Fibroblast of the conjunctiva (primary cell): ENCODE measurements around the gene KCNJ13.
A peak's percentile ranks its signal among the peaks of the same experiment; 100 is the strongest.

ENCODE experiments used
- DNase-seq: peaks from one replicate; pipeline ENCODE4 v3.0.0-alpha.2; 2010; ENCODE audit warnings: low read depth

KCNJ13 gene

DNA sequence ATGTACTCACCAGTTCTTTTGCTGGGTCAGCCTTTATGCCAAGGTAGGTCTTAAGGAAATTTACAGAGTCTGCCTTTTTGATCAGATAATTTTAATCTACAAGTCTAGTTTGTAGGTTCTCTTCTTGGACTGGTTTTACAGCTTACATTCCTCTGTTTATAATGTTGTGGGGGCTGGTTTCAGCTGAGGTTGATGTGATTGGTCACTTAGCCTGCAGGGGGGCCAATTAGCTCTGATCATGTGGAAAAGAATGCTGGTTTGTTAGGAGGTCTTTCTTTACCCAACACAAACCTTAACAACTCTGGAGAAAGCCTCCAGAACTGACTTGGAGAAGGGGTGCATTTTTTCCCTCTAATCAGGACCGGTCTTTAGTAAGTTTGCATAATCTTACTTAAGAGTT, at the start of gene KCNJ13:
TSS of gene KCNJ13 (minus strand) at position 131 of the 400 bp plus-strand sequence. CDS start 5,203 bp downstream, outside the sequence.
- no peak for DNase-seq

- DNase-seq, result no peak
These were observed 41.4 kb upstream of the KCNJ13 start for GRCh38 chr2:232817756-232818155.

DNA sequence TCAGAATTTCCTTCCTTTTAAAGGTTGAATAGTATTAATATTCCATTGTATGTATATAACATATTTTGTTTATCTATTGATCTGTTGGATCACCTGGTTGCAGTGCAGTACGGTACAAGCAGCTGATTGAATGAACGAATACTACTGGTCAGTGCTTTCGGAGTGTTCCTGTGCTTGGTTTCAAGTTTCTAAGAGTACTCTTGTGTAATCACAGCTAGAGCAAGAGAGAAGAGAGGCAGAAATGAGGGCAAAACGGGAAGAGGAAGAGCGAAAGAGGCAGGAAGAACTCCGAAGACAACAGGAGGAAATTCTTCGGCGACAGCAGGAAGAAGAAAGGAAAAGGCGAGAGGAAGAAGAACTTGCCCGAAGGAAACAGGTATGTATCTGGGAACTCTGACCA, 40.3 kb upstream of the KCNJ13 start:
- no peak for DNase-seq

DNA sequence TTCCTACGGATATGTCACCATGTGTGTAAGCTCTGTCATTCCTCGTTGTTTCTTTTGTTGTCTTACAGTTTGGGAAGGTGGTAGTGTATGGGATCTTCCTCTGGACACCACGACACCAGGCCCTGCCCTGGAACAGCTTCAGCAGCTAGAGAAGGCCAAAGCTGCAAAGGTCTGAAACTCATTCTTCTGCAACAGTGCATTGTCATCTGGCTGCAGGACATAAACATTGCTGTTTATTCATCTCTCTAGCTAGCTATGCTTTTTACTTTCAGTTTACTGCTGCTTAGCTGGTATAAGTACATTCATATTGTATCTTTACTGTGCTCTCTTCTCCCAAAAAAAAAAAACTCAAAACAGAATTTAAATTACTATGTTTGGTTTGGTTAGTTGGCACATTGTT, 39.2 kb upstream of the KCNJ13 start:
- no peak for DNase-seq

DNA sequence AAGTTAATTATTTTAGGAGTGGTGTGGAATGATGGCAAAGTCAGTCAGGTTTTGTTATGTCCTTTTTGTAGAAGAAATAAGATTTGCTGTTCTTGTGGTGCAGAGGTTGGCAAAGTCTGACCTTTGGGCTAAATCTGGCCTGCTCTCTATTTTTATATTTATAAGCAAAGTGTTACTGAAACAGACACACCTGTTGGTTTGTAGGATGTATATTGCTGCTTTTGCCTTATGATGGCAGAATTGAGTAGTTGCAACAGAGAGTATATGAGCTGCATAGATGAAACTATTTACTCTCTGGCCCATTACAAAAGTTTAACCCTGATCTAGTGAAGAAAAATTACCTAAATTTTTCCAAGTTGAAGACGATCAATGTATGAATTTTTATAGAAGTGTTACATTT, 34.1 kb upstream of the KCNJ13 start:
- DNase-seq, result no peak

DNA sequence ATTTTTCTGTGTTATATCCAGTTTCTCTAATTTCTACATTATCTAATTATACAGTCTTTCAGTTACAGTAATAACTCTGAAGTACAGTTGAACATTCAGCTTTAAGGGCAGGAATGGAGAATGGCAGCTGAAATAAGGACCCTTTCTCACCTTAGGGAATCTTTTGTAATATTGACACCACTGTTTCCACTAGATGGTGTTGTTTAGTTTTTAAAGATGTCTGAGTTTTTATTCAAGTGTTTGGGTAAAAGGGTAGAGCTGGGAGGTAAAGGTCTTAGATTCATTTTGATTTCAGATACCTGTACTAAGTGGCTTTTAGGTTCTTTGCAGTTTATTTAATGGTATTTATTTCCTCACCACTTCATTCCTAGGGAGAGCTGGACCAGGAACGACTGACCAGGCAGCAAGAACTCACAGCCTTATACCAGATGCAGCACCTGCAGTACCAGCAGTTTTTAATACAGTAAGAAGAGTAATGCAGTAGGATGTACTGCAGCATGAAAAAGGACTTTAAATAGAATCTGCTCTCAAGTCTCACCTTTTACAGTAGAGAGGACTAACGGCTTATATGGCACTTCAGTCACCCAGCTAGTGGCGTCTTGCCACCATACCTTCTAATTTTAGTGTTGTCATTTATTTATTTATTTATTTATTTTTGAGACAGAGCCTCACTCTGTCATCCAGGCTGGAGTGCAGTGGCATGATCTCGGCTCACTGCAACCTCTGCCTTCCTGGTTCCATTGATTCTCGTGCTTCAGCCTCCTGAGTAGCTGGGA, 33.2 kb upstream of the KCNJ13 start:
- DNase-seq, result no peak

- DNase-seq, result no peak
These were observed 25.7 kb upstream of the KCNJ13 start for GRCh38 chr2:232802091-232802490.

- DNase-seq, result no peak
These were observed 23.8 kb upstream of the KCNJ13 start for GRCh38 chr2:232800166-232800565.

GRCh38 chr2:232798187-232798586, 21.8 kb upstream of the KCNJ13 start:
- no peak for DNase-seq

GRCh38 chr2:232795920-232796319, 19.6 kb upstream of the KCNJ13 start:
- DNase-seq, result peak; percentile 83

DNA sequence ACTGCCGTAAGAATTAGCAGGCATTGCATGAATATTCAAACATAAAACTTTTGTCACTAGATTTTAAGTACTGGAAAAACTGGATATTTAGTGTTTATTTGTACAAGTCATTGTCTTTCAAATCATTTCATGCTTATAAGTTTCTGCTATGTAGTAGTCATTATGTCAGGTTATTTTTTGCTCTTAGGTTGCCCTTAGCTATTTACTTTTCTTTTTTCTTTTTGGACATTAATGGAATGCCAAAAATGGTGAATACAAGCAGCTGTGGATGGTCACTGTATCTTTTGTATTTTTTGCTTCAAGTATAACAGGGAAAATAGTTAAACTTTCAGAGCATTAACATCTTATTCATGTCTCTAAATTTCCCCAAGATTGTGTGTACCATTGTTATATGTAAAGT, 18.6 kb upstream of the KCNJ13 start:
- DNase-seq, result no peak

DNA sequence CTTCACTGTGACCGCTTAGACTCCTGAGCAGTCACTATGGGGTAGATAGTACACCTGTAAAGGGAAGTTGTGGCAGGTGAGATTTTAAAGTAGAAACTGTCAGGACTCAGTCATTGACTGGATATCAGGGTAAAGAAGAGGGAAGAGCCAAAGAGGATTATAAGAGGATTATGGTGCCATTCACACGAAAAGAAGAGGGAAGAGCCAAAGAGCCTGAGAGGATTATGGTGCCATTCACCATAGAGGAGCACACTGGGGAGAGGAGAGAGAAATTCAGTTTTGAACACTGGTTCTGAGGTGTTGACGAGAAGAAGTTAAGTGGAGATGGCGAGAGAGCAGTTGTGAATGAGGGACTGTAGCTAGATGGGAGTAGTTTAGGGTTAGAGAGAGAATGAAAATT, 16.9 kb upstream of the KCNJ13 start:
- DNase-seq, result no peak

DNA sequence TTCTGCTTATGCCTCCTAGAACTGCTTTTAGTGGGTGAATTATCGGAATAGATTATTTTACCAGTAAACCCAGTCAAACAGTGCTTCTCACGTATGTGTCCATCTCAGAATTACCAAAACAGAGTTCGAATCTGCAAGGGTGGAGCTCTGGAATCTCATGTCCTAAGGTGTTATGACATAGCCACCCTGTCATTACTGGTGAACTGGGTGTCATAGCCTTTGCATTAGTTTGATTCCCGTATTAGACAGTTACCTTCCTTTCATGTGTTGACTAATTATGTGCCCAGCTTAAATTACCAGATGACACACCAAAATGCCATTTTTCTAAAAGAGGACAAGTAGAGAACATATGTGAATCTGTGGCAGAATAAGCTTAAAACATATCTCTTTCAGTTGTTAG, 15.2 kb upstream of the KCNJ13 start:
- DNase-seq, result no peak

DNA sequence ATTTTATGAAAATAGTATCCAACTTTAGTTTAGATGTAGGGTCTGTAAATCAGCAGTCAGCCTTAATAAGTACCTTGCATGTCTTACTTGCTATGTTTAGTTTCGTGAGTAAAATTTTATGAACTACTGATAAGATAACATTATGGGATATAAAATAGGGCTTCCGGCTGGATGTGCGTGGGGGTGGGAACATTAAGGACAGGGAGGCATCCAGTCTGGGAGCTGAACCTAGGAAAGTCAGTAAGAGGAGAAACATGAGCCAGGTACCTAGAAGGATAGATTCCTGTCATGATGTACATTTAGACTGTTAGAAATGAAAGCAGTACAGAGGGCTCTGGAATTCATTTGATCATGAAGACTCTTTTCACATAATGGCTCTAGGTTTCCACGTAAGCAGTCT, 12.7 kb upstream of the KCNJ13 start:
- DNase-seq, result no peak

DNA sequence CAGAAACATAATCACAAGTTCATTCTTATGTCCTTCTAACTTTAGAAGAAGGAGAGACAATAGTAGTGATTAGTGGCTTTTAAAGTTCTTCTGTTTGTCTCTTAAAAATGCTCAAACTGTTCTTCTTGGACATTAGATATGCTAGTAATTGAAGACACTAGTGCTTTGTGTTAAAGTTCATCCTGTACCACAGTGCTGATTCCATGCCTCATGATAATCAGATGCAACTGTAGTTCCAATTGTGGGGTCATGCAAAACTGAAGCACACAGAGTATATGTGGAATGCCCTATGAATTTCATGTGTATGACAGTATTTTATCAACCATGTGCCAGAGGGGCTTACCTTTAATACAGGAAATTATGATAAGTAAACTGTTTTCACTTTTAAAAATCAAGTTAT, 11.4 kb upstream of the KCNJ13 start:
- no peak for DNase-seq

DNA sequence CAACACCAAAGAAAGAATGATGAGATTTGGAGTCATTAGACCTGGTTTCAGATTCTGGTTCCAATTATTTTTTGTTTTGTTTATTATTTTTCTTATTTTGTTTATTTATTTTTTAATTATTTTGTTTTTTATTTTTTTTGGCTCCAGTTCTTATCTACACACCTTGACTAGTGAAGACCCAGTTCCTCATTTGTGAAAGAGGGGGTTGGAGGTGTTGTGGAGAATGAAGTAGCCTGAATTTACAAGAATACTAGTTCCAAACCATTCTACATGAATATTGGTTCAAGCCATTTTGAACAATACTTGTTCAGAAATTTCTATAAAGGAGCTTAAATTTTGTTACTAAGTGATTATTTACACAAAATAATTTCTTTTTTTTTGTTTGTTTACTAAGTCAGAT, 6.9 kb upstream of the KCNJ13 start:
- DNase-seq, result no peak

DNA sequence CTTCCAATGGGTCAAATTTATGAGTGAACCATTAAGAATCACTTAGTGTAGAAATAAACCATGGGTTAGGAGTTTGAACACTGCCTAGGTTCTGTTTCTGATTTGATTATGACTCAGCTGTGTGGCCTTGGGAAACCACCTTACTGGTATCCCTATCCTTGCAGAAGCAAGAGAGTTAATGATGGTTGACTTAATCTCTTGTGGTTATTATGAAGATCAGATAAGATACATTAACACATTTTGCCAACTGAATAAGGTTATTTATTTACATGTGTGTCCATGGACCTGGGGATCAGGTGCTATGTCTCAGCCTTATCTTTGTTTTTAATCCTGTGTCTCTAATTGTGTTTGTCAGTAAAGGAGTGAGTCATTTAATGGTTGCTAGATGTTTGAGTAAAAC, 5.4 kb upstream of the KCNJ13 start:
- peak; percentile 12 for DNase-seq

- no peak for DNase-seq
These were observed 3.6 kb upstream of the KCNJ13 start for GRCh38 chr2:232779934-232780333.

DNA sequence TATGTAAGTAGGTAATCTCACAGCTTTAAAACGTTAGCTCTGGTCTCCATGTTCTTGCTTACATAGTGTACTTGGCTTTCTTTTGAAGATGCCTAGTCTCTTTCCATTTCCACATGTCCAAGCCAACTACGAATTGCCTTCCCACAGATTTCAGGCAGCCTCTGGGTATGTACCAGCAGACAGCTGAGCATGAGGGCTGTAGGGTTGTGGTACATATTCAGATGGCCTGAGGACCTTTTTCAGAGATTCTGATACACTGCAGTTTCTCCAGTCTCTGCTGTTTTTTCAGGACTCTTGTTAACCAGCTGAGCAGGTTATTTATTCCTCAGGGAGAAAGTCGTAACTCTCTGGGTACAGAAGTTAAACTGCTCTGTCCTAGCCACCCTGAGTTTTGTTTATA, 3.1 kb upstream of the KCNJ13 start:
- DNase-seq, result no peak

DNA sequence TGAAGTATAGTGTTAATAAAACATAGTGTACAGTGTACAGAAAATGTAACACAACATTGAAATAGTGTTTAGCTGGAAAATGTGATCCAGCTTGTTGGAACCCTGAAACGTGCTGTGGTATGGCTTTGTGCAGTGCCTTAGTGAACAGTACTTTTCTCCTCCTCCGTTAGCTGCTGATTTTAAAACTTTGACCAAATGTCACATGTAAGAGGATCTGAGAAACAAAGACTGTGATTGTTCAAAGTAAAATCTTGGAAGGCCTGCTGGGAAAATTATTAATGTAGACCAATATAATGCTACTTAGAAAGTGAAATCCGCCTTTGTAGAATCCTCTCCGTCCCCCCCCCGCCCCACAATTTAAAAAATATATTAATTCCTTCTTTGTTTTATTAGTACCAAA, 911 bp upstream of the KCNJ13 start:
- DNase-seq, result no peak

DNA sequence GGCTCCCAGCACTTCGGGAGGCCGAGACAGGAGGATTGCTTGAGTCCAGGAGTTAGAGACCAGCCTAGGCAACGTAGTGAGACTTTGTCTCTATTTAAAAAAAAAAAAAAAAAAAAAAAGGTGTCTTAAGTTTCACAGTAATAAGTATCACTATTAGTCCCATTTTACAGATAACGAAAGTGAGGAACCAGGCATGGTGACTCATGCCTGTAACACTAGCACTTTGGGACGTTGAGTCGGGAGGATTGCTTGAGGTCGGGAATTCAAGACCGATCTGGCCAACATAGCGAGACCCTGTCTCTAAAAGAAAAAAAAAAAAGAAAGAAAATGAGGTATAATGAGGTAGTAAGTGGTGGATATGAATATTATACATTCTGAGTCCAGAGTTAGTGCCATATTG, 2.5 kb downstream of the KCNJ13 start:
- DNase-seq, result no peak

- no peak for DNase-seq
These were observed 3.8 kb downstream of the KCNJ13 start for GRCh38 chr2:232772531-232772930.

DNA sequence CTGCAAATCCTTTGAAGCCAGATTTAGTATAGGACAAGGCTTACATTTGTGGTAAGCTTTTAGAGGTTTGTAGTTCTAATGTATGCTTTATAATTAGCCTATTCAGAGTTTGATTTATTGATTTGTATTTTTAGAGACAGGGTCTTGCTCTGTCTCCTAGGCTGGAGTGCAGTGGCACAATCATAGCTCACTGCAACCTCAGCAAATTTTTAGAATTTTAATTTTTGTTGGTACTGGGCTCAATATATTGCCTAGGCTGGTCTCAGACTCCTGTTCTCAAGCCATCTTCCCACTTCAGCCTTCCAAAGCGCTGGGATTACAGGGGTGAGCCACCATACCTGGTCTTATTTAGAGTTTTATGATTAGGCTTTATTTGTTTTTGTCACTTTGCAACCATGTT, 4.5 kb downstream of the KCNJ13 start:
- DNase-seq, result no peak

- no peak for DNase-seq
These were observed 6.2 kb downstream of the KCNJ13 start for GRCh38 chr2:232770207-232770606.
